ENCODE results near the gene NLGN4X.

Gene NLGN4X

DNA sequence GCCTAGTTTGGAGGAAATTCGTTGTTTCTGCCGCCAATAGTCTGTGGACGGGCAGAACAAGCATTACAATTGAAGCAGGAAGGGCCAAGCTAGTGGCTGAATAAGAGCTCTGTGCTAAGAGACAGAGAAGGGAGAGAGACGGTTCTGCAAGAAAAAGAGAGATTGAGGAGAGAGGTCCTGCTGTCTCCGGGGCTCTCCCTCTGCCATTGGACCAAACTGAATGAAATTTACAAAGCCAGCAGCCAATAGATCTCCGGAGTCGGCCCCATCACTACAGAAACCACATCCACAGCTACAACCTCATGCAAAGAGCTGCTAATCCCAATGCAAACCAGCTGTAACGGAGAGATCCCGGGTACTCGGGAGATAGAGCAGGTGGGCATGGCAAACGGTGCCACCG is at the start of gene NLGN4X:
NLGN4X (minus strand) TSS at position 148 of the 400 bp plus-strand sequence. CDS start 77,401 bp downstream, outside the sequence.
- DNase-seq: no peak

DNA sequence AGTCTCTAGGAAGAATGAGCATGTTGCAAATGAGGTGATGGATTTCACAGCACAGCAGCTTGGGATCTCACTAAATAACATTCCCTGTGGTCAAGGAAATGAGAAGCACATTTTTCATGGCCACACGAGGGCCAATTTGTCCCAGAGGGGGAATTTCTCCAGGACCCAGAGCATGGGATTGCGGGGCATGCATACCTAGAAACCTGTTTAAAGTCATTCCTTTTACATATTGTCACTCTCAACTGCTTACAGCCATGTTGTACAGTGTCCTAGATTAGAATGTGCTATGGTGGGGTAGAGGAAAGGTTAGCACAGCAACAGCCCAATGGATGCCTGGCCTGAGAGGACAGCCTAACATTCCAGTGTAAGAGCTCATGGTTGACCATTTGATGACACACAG is 37.4 kb upstream of the NLGN4X start:
- DNase-seq: no peak

DNA sequence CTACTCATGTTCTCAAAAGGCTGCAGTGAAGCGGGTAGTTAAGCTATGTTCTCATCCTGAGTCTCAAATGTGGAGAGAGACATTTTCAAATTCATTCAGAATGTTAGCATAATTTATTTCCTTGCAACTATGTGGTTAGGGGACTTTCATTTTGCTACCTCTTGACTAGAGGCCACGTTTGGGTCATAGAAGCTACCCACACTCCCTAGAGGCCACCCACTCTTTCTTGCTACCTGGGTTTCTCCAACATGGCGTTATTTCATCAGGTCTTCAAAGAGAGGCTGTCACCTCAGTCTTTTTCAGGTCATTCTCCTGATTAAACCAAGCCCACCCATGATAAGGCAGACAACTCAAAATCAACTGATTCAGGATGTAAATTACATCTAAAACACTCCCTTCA is 34.3 kb upstream of the NLGN4X start:
- DNase-seq: no peak

DNA sequence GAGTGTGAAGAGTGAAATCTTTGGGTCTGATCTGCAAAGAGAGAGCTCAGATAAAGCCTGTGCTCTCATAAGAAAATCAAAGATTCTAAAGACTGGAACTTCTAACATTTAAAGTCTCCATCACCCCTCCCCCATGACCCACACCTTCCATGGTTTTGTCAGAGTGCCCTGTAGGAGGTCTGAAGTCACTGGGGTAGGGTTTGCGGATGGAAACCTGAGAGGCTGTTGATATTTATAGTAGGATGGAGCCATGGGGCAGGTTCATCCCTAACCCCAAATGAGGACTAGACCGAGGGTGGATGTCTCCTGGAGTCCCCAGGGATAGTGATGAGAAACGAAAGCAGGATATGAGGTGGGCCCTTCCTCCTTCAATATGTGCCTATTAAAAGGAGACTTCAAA is 28.4 kb upstream of the NLGN4X start:
- no peak for DNase-seq

DNA sequence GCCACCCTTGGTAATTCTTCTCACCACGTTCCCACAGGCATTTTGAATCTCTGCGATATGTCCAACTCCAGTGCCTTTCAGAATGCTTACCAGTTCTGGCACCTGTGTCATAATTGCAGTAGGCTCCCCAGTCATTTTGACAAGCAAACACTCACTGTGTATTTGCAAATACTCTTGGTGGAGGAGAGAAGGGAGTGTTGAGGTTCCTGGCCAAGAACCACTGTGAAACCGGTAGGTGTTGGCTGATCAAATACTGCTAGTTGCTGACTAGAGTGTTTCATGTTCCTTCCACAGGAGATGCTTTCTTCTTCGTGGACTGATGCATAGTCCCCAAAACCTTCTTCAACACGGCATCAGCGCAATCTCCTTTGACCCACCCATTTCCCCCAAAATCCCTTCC is 16.0 kb upstream of the NLGN4X start:
- DNase-seq: no peak

DNA sequence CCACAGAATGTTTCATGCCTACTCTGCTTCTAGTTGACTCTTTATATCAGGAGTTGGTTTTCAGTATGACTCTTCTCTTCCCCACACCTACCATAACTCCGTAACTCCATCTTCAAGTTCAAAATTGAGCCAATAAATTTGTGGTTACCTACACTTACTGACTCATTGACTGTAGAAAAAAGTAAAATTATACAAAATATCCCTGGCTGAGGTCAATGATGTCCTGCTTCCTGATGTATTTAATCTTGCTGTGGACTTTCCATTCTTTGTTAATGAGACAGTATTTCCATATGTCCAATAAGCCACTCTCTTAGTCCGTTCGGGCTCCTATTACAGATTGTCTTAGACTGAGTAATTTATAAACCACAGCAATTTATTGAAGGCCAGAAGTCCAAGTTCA is 9.9 kb upstream of the NLGN4X start:
- DNase-seq: no peak

DNA sequence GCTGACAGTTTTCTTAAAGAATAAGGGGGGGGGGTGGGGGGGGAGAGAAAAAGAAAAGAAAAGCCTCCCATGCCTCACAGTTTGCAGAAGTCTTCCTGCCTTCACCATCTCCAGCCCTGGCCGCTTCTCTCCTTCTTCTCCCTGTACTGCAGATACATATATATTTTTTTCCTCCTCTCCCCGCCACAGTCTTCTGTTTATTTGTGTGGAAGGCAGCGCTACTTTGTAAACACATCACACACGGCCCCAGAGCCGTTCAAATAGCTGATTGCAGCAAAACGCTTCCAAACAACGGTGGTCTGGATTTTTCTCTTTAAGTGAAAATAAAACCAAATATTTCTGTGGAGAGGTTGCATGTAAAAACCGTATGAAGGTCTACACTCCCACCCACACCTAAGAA is 732 bp downstream of the NLGN4X start:
- DNase-seq: no peak

DNA sequence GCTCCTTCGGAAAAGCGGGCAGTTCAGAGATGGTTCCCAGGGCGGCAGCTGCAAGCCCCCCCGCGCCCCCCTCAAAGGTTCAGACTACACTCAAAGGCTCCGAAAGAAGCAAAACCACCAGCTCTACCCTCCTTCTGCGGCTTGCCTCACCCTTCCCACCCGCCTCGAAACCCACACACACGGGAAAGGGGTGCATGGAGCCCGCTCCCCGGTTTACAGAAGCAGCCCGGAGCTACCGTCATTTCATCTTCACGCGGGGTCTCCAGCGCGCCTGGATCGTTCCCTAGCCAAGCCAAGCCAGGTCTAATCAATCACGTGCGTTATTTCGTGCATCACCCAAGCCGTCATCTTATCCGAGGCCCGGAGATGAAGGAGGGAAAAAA is 1.2 kb downstream of the NLGN4X start:
- no peak for DNase-seq

DNA sequence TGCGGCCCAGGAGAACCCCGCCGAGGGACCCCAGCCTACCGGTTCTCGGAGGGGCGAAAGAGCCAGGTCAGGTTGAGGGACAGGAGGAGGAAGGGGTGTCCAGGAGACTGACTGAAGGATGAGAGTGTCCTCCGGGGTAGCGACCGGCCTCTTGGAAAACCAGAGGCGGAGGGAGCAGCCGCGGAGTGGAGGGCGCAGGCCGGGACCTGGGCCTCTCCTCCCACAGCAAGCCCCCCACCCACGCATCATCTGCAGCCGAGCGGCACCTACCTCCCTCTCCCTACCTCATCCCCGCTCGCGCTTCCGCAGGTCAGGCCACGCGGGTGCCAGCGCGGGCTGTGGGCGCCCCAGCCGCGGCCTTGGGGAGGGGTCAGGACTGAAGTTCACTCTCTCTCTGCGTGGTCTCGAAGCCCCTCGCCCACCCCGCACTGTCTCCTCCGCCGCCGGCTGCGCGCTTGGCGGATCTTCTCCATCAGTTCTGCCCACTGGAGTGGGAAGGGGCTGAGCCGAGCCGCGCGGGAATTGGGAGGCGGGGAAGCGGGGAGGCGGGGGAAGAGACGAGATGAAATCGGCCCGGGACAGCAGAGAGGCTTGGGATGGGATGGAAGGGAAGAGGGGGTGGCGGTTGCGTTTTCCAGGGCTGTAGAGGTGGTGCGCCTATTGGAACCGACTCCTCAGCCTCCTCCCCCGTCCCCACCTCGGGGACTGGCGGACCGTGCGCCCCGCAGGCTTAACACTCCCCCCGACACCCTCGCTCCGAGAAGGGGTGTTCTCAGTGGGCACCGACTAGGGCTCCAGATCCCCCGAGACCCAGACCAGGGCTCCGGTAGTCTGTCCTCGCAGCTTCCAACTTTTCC is 1.8 kb downstream of the NLGN4X start:
- DNase-seq: no peak

DNA sequence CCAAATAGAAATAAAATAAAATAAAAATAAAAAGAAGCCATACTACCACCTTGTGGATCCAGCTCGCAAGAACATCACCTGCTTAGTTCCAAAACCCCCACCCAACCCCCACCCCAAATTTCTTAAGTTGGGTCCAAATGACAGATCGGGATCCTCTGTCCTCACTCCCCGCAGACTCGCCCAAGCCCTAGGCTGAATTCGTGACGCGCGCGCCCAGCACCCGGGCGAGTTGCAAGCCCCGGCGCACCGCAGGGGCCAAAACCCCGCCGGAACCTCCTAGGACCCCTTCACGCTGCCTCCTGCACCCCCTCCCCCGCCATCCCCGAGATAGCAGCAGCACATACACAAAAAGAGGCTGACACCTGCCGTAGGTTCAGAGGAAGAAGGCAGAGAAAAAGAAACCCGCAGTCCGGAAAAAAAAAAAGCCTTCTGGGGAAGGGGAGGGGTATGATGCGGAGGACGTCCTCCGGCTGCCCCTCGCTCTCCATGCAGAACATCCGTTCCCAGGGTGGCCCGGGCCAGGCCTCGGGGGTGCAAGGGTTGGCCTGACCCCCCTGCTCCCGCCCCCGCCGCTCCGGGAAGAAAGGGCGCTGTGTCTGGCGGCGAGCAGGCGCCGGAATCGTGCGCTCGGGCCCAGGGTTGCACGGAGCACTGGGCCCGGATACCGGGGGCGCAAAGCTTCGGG is 2.6 kb downstream of the NLGN4X start:
- no peak for DNase-seq

DNA sequence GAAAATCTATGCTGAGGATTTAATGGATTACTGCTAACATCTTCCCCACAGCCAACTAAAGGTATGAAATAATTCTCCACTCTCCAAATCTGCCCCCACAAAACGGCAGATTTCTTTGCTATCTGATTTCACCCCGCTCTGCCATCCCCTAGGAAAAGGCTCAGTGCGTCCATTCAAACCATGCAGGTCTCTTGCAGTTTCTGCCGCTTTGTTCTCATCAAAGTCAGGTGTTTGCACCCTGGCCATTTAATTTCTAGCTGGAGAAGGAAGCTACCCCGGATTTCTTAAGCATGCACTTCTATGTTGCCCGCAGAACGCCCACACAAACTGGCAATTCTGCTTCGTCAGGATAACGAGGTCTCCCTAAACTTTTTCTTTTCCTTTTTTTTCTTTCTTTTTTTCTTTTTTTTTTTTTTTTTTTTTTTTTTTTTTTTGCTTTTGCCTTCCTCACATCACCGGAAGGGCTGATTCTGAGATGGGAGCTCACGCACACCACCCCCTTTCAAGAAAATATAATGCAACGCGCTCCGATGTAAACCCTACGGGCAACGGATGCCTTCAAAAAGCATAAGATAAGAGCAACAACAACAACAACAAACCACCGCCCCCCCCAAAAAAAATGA is 3.3 kb downstream of the NLGN4X start:
- no peak for DNase-seq

DNA sequence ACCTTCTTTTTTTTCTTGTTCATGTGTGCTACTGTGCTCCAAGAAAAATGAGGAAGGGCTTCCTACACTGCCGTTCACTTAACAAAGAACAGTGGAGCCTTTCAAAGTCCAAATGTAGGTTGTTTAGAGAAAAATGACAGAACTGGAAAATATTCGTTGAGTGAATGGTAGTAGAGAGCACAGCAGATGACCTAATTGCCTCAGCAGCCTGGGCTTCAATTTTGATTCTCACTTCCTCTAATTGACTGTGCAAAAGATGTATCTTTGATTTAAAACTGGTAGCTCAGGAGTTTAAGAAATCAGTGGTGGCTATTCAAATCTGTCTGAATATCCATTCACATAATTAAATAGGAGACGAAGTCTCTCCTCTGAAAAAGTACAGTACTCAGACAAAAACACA is 5.2 kb downstream of the NLGN4X start:
- no peak for DNase-seq

DNA sequence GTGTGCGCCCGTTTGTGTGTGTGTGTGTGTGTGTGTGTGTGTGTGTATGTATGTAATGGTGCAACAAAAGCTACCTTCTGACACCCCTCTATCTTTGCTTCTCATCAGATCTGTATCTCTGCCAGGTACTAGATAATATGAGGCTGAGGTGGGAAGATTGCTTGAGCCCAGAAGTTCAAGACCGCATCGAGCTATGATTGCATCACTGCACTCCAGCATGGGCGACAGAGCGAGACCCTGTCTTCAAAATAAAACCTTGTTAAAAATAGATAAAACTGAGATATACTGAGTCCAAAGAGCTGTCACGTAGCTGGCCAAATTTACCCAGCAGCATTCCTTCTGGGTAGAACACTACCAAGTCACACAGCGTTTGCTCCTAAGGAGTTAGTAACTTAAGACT is 18.4 kb downstream of the NLGN4X start:
- no peak for DNase-seq

DNA sequence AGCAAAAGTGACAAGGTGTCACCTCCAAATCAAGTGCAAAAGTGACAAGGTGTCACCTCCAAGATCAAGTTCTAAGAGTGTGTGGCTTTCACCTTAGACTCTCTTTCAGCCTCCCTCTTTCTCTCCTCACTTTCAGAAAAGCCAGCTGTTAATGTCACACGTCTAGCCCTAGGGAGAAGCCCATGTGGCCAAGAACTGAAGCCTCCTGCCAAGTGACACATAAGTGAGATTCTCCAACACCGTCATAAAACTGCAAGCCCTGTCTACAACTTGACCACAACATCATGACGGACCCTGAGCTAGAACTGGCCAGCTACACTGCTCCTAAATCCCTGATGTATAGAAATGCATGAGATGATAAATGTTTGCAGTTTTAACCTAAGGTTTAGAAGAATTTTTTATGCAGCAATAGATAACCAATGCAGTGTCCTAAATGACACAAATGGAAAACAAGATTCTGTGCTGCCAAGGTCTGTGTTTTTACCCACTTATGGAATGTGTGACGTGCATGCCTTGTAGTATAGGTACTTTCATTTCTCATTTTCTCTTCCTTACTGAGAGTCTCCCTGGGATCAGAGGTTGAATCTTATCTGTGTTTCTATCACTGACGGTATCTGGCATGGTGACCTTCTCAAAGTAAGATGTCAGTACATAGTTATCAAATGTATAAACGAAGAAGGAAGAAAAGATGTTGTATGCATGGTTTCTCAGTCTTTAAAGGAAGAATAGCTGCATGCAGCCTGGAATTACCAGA is 25.0 kb downstream of the NLGN4X start:
- no peak for DNase-seq

DNA sequence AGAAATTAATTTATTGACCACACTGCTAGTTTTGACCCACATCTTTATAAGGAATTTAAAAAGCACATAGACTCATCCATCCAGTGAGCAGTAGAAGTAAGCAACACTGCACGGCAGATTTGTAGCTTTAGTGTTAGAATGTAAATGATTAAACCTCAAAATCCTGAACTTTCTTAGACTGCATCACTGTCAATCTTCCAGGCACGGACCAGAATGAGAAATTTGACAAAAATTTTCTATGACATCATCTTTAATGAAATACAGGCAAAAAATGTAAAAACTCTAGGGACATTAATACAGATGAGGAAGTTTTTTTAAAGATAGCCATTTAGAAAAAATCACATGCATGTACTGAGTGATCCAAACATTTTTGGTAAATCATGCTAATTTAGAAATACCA is 29.2 kb downstream of the NLGN4X start:
- no peak for DNase-seq

DNA sequence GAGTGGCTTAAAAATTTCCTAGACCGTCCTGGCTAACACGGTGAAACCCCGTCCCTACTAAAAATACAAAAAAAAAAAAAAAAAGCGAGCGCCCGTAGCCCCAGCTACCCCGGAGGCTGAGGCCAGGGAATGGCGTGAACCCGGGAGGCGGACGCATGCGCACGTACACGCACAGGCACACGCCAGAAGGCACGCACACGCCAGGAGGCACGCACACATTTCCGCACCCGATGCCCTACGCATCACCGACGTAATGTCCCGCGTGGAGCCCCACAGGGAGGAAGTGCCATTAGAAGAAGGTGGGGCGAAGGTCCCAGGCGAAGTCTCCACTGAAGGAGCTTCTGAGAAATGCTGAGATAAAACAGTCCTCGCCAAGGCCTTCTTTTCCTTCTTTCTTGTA is 41.4 kb downstream of the NLGN4X start:
- DNase-seq: no peak

DNA sequence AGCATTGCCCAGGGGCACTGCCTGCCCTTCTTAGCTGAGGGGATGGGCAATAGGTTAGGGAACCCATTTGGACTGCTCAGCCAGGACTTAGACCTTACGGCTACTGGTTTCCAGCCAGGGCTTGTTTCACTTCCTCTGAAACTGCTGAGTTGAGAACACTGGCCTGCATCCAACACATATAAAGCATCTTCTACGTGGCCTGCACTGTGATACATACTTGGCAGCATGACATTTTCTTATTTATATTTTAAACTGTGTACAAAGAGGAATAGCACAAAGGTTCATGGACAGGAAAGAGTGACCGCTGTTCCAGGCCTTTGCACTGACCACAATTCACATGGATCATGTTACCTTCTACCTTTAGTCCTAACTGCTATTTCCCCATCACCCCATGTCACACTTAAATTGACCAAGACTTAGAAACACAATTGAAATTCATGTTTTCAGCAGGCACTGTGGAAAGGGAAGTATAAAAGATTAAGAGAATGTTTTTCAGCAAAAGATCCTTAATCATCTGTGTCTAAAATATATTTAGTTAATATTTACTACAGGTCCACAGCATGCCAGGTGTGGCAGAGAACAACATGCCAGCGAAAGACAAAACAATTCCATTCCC is 43.7 kb downstream of the NLGN4X start:
- DNase-seq: no peak

DNA sequence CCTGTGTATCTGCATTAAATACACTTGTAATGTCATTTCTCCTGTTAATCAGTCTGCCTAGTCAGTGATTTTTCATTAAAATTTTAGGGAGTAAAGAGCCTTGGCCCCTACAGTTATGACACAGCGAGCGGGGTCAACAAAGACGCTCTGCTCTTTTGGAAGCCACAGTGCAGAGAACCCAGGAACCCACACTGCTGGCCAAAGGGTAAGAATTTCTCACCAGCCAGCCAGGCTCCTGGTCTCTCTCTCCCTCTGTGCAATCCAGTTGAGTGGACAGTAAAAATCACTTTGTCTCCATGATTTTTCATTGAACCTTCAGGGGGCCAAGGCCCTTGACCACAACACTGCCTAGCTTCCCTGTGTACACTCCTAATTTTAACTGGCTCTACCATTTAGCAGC is 52.8 kb downstream of the NLGN4X start:
- no peak for DNase-seq

DNA sequence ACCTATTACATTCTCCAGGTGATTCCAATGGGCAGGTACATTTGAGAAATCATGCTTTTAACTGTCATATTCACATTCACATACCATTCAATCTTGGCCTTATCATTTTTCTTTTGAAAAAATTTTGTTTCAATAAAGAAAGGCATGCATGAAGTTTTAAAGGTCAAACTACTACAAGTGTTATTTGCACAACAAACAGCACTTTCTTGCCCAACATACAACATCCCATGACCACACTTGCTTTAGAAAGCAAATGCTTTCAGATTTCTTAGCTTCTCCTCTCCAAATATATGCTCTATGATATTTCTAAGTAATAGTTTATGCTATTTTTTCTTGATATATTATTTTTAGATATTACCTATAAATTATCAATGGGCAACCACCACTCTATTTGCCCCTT is 58.2 kb downstream of the NLGN4X start:
- DNase-seq: no peak

DNA sequence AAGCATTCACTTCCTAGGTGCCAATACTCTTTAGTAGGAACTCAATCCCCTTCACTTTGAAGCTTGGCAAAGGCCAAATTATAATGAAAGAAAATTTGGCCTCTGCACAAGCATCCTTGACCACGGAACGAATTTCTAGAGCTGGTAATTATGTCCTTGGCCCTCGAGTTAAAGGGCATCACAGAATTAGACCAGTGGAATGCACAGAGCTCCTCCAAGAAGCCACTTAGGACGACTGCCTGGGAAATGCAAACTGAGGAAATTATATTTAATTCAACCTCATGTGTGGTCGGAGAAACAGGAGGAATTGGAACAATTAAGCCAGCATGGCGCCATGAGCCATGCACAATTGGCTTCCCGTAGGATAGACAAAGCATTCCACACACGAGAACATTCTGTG is 59.3 kb downstream of the NLGN4X start:
- no peak for DNase-seq

DNA sequence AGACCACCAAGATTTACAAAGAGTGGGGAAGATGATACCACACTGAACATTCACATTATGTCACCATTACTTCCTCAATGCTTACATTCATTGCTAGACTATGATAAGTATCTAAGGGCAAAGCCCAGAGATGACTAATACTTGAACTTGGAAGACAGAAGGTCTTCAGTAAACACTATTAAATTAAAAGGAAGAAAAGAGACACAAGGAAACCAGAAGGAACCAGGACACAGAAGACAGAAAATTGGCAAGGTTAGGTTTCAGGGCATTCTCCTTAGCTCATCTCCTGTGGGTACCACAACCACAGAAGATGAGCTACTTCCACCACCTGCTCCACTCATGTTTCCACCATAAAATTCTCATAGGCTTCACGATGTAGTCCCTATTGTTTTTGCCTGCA is 64.9 kb downstream of the NLGN4X start:
- DNase-seq: no peak

DNA sequence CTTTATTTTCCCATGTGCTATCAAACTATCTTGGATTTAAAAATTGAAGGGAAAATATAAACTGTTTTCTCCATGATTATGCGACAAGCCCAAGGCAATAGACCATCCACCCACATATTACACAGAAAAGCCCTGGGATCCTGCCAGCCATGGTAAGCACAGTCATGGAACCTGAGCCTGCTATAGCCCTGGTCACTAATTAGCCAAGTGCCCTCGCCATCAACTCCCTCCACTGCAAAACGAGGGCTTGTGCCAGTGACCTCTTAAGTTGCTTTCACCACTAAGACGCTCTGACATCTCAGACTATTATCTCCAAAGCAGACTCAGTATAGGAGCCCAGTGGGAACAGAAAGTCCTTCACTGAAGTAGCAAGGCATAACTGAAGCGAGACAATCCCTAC is 69.2 kb downstream of the NLGN4X start:
- no peak for DNase-seq

DNA sequence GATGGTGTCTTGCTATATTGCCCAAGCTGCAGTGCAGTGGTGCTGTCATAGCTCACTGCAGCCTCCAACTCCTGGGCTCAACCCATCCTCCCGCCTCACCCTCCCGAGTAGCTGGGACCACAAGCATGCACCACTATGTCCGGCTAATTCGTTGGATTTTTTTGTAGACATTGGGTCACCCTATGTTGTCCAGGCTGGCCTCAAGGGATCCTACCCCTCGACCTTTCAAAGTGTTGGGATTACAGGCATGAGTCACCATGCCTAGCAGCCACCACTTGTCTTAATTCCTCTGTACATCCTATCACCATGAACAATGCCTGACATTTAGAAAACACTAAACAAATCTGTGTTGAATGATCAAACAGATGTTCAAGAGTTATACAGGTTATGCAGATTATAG is 76.7 kb downstream of the NLGN4X start:
- no peak for DNase-seq

Measured in NCI-H2227 treated with DMSO at 0.1 percent for 48 hours (cell line).